DOHH2 (cell line): Measurements from ENCODE around the gene UCHL3.

ENCODE experiments used
- H3F3A ChIP-seq: fragments of 200-600 bp; sonication (generic), shearing (Covaris generic); 2 replicates; pipeline ENCODE4 v1.6.0; 2016; ENCODE audit warnings: antibody characterized with exemption, mild to moderate bottlenecking; ENCODE audit not compliant: control insufficient read depth, insufficient read depth
- H3K27ac ChIP-seq: fragments of 200-600 bp; sonication (generic); 2 replicates; pipeline ENCODE4 v1.5.1; 2014; ENCODE audit warnings: low read depth, mild to moderate bottlenecking, low read length, moderate library complexity
- H3K27me3 ChIP-seq: fragments of 200-600 bp; sonication (generic); 2 replicates; pipeline ENCODE4 v1.6.1; 2014; ENCODE audit warnings: mild to moderate bottlenecking, low read length, mixed read lengths; ENCODE audit not compliant: control insufficient read depth
- H3K36me3 ChIP-seq: fragments of 200-600 bp; sonication (generic); 2 replicates; pipeline ENCODE4 v1.6.1; 2014; ENCODE audit warnings: mild to moderate bottlenecking, low read length, moderate library complexity, mixed read lengths; ENCODE audit not compliant: control insufficient read depth
- H3K4me1 ChIP-seq: fragments of 200-600 bp; sonication (generic); 2 replicates; pipeline ENCODE4 v1.6.1; 2014; ENCODE audit warnings: mild to moderate bottlenecking, low read length, mixed read lengths; ENCODE audit not compliant: control insufficient read depth
- H3K4me2 ChIP-seq: fragments of 200-600 bp; sonication (generic); 2 replicates; pipeline ENCODE4 v1.6.0; 2014; ENCODE audit warnings: mild to moderate bottlenecking, low read length, moderate library complexity
- H3K4me3 ChIP-seq: fragments of 200-600 bp; sonication (generic); 2 replicates; pipeline ENCODE4 v1.5.1; 2014; ENCODE audit warnings: mild to moderate bottlenecking, low read length, mixed read lengths
- H3K79me2 ChIP-seq: fragments of 200-600 bp; sonication (generic); 2 replicates; pipeline ENCODE4 v1.6.1; 2014; ENCODE audit warnings: mild to moderate bottlenecking, low read length, mixed read lengths; ENCODE audit not compliant: control insufficient read depth
- H3K9me2 ChIP-seq: fragments of 200-600 bp; sonication (generic); replicated peaks from 2 replicates; pipeline ENCODE4 v1.6.1; 2014; ENCODE audit warnings: mild to moderate bottlenecking, low read length, mixed read lengths; ENCODE audit not compliant: control insufficient read depth
- H3K9me3 ChIP-seq: fragments of 200-600 bp; sonication (generic); 2 replicates; pipeline ENCODE4 v1.6.1; 2014; ENCODE audit warnings: antibody characterized with exemption, low read length, mixed read lengths; ENCODE audit not compliant: control insufficient read depth, insufficient read depth
- H4K20me1 ChIP-seq: fragments of 200-600 bp; sonication (generic); 2 replicates; pipeline ENCODE4 v1.6.0; 2014; ENCODE audit warnings: low read depth, mild to moderate bottlenecking, antibody characterized with exemption, low read length, moderate library complexity; ENCODE audit not compliant: control insufficient read depth, insufficient read depth
- EZH2phosphoT487 ChIP-seq: fragments of 200-600 bp; sonication (generic); IDR thresholded peaks from 2 replicates; pipeline ENCODE4 v1.6.1; 2017; ENCODE audit warnings: borderline replicate concordance, mild to moderate bottlenecking, antibody characterized with exemption, low read length, moderate library complexity, mixed read lengths
- TF ChIP-seq, protein P1 (sequence below): fragments of 200-600 bp; sonication (generic); IDR thresholded peaks from one replicate; pipeline ENCODE4 v1.5.1; 2014; ENCODE audit warnings: antibody characterized with exemption, mild to moderate bottlenecking, low read depth, low read length; ENCODE audit not compliant: poor library complexity, severe bottlenecking

Gene UCHL3

GRCh38 chr13:75652726-75653125, 103.1 kb downstream of the UCHL3 start:
- Histone ChIP-seq H3K4me2 (no peak overlapping the region), H4K20me1 (no peaks in the 10 kb centered on the region), H3K79me2 (no peaks in the 10 kb centered on the region)

More at GRCh38 chr13:75652726-75653125, 103.1 kb downstream of the UCHL3 start:
- H3K27me3 ChIP-seq: no peaks in the 10 kb centered on the region
- H3F3A ChIP-seq: no peaks in the 10 kb centered on the region
- no peak overlapping the region for H3K4me3 ChIP-seq
- no peaks in the 10 kb centered on the region for H3K9me3 ChIP-seq
- TF ChIP-seq EZH2phosphoT487: no peak
- TF ChIP-seq, protein P1, sequence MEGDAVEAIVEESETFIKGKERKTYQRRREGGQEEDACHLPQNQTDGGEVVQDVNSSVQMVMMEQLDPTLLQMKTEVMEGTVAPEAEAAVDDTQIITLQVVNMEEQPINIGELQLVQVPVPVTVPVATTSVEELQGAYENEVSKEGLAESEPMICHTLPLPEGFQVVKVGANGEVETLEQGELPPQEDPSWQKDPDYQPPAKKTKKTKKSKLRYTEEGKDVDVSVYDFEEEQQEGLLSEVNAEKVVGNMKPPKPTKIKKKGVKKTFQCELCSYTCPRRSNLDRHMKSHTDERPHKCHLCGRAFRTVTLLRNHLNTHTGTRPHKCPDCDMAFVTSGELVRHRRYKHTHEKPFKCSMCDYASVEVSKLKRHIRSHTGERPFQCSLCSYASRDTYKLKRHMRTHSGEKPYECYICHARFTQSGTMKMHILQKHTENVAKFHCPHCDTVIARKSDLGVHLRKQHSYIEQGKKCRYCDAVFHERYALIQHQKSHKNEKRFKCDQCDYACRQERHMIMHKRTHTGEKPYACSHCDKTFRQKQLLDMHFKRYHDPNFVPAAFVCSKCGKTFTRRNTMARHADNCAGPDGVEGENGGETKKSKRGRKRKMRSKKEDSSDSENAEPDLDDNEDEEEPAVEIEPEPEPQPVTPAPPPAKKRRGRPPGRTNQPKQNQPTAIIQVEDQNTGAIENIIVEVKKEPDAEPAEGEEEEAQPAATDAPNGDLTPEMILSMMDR: no peak
- no peaks in the 10 kb centered on the region for H3K36me3 ChIP-seq
- no peak overlapping the region for H3K27ac ChIP-seq
- H3K9me2 ChIP-seq: no peaks in the 10 kb centered on the region
- H3K4me1 ChIP-seq: no peaks in the 10 kb centered on the region
